HCEC 1CT (cell line): ENCODE measurements around the gene EIPR1.

Experiments used
- DNase-seq: peaks from one replicate; pipeline ENCODE4 v3.0.0-alpha.2; 2017

EIPR1 gene

GRCh38 chr2:3355951-3356569 is 21.6 kb downstream of the EIPR1 start:
- DNase-seq = no peak

DNA sequence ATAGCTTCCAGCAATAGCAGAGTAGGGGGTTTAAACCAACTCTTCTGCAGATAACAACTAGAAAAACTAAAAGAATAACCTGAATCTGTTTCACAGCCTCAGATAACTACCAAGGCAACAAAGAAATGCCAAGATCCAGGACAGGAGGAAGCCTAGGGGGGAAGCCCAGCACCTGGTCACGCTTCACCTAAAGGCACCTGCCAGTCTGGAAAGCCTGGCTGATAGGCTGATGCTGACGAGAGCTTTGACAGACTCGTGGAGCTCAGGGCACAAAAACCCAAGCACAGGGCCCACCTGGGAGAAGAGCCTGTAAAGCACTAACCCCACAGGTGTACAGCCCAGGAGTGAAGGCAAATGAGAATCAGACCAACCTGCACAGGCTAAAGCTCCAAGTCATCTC is 22.6 kb downstream of the EIPR1 start:
- DNase-seq = no peak

GRCh38 chr2:3349211-3349693 is 28.4 kb downstream of the EIPR1 start:
- no peak for DNase-seq

DNA sequence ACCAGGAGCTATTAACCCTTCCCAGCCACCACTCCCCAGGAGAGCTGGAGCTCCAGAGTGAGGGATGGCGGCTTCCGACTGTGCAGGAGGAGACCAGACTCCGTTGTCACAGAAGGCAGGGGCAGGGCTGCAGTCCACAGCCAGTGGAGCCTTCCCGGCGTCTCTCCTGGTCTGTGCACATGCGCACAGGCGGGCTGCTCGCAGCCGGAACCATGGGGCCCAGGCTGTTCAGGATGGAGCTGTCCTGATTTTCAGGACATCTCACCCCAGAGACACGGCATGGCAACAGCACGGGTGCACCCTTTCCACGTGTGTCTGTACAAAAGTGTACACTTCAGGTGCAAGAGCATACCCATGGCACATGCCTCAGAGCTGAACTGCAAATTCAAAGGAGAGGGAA is 28.9 kb downstream of the EIPR1 start:
- no peak for DNase-seq

- no peak for DNase-seq
These were observed 32.0 kb downstream of the EIPR1 start for GRCh38 chr2:3345621-3346020.

- no peak for DNase-seq
These were observed 32.7 kb downstream of the EIPR1 start for GRCh38 chr2:3344897-3345296.

- DNase-seq = no peak
These were observed 34.6 kb downstream of the EIPR1 start for GRCh38 chr2:3343012-3343411.

GRCh38 chr2:3342324-3342723 is 35.3 kb downstream of the EIPR1 start:
- no peak for DNase-seq

- no peak for DNase-seq
These were observed 36.3 kb downstream of the EIPR1 start for GRCh38 chr2:3341336-3341735.

- no peak for DNase-seq
These were observed 37.5 kb downstream of the EIPR1 start for GRCh38 chr2:3340144-3340543.

GRCh38 chr2:3338340-3338739 is 39.3 kb downstream of the EIPR1 start:
- DNase-seq = no peak

- no peak for DNase-seq
These were observed 40.8 kb downstream of the EIPR1 start for GRCh38 chr2:3336844-3337243.

- no peak for DNase-seq
These were observed 42.9 kb downstream of the EIPR1 start for GRCh38 chr2:3334392-3335345.

- no peak for DNase-seq
These were observed 45.5 kb downstream of the EIPR1 start for GRCh38 chr2:3332133-3332532.

- DNase-seq = no peak
These were observed 48.1 kb downstream of the EIPR1 start for GRCh38 chr2:3329491-3329890.

DNA sequence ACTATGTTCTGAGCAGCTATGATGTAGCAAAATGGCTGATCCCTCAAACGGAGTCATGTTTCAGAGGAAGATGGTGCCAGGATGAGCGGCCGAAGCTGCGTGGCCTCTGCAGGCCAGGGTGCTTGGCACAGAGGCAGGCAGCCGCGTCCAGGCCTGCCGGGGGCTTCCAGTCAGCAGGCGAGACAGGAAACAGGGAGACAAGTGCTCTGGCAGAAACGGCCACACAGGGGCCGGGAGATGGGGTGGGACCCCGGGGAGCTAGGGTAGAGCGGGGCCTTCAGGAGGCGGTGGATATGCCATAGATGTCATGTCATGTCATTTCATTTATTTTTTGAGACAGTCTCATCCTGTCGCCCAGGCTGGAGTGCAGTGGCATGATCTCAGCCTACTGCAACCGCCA is 50.7 kb downstream of the EIPR1 start:
- no peak for DNase-seq

GRCh38 chr2:3326182-3326537 is 51.5 kb downstream of the EIPR1 start:
- DNase-seq = no peak

DNA sequence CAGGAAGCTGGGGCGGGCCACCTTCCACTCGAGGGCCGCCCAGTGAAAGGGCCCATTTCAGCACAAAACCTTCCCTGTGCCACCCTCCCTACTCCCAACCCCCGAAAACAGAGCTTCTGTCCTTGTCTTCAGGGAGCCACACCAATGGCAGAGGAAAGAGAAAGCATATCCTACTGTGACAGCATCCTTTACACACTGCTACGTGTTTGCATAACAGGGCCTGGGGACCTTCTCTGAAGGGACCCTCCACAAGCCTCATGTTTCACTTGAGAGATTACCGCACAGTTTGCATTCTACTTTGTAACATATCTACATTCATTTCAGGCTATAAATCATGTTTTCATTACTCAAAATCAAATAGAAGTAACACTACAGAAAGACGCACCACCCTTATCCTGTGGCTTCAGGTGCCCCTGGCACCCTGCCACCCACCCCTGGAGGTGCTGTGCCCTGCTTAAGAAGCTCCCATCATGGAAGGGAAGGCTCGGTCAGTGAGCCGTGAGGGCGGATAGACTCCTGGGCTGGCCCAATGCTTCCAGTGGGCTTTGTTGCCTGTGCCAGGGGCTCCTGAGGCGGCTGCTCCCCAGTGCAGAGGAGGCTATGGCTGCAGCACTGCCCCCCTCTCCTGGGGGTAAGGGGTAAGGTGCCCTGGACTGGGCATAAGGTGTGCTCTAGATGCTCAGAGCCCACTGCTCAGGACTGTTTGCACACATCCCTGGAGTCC is 52.0 kb downstream of the EIPR1 start:
- DNase-seq = no peak

DNA sequence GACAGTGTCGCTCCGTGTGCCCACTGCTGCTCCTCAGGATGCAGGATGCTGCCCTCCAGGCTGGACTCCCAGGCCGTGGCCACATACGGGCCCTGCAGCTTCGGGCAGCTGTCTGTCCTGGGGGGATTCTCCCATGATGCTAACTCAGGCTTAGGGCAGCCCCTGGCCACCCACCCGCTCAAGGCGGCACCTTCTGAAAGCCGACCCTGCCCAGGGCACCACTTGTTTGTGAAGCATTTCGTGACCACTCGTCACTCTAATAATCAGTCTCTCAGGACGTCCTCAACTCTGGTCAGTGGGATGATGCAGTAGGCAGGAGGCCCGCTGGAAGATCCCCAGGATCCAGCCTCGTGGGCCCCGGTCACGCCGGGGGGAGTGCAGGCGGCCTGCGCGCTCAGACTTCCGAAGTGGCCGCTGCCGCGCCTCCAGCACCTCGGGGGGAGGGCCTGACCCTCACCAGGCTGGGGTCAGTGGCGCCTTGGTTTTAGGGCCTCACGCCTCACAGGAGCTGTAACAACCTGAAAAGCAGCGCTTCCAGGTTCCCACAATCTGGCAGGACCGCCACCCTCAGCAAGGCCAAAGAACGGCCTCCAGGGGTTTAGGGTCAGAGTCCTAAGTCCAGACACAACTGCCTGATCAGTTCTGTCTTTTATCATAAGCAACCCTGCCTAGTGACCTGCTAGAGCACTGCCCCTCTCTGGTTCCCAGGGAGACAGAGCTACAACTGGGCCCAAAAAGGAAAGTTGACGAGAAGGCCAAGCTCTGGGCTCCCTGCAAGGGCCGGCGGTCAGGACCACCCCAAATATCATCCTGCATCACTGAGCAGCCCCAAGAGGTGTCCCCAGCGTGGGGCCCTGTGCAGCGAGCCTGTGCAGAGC is 53.0 kb downstream of the EIPR1 start:
- no peak for DNase-seq

DNA sequence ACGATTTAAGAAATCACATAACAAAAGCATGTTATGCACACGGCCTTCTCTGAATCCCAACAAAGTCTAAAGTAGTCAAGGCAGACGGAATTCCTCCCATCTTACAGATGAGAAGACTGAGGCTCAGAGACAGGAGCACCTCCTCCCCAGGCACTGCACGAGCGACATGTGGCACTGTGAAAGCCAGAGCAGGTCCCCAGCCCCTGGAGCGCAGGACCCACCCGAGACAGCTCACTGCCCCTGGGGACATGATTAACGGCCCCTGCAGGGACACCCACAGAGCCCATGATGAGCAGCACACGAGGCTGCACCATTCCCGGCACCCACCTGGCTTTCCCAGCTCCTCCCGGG is 53.6 kb downstream of the EIPR1 start:
- no peak for DNase-seq

DNA sequence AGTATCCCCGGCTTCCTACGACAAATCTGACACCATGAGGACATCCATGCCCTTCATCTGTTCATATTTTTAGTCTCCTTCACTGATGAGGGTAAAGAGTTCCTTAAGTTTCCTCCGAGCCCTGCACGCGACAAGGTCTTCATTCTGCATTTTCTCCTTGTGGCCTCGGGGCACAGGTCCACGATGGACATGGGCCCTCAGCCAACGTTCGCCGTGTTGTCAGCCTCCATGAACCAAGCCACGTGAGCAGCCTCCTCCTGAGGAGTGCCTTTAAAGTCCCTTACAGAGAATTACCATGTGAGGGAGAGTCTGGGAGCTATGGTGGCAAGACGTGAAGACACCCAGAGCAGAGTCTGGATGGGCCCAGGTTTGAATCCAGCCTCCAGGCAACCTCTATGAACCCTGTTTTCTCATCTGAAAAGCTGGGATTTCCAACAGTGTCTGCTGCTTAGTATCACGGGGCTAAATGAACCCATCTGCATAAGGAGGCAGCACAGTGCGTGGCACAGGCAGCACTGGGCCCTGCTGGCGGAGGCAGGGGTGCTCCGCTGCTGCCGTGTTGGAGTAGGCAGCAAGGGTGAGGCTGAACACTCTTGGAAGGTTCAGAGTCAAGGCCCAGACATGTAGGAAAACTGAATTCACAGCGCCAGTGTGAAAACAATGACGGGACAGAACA is 54.1 kb downstream of the EIPR1 start:
- DNase-seq = no peak

GRCh38 chr2:3322311-3322970 is 55.2 kb downstream of the EIPR1 start:
- DNase-seq = no peak
